PFSK-1 (cell line): Measurements from ENCODE around the gene ACOX1.

Source experiments
- POLR2AphosphoS5 ChIP-seq: IDR thresholded peaks from 2 replicates; pipeline ENCODE4 v1.6.1; 2012; ENCODE audit warnings: low read depth, mild to moderate bottlenecking, control low read depth, low read length, moderate library complexity
- REST ChIP-seq, 2 experiments: IDR thresholded peaks; 2 replicates each; pipeline versions ENCODE4 v1.6.1 to v1.8.0; 2011 to 2012; ENCODE audit warnings: low read depth in 2 of 2, low read length in 2 of 2, control low read depth in 1 of 2, inconsistent platforms in 1 of 2, mild to moderate bottlenecking in 1 of 2, moderate library complexity in 1 of 2; ENCODE audit not compliant: insufficient read depth in 1 of 2
- SIN3A ChIP-seq: IDR thresholded peaks from 2 replicates; pipeline ENCODE4 v1.6.1; 2012; ENCODE audit warnings: mild to moderate bottlenecking, low read length, moderate library complexity, borderline replicate concordance; ENCODE audit not compliant: insufficient read depth
- TAF1 ChIP-seq: IDR thresholded peaks from 2 replicates; pipeline ENCODE4 v1.6.1; 2012; ENCODE audit warnings: low read length, control low read depth, borderline replicate concordance; ENCODE audit not compliant: insufficient read depth

DNA sequence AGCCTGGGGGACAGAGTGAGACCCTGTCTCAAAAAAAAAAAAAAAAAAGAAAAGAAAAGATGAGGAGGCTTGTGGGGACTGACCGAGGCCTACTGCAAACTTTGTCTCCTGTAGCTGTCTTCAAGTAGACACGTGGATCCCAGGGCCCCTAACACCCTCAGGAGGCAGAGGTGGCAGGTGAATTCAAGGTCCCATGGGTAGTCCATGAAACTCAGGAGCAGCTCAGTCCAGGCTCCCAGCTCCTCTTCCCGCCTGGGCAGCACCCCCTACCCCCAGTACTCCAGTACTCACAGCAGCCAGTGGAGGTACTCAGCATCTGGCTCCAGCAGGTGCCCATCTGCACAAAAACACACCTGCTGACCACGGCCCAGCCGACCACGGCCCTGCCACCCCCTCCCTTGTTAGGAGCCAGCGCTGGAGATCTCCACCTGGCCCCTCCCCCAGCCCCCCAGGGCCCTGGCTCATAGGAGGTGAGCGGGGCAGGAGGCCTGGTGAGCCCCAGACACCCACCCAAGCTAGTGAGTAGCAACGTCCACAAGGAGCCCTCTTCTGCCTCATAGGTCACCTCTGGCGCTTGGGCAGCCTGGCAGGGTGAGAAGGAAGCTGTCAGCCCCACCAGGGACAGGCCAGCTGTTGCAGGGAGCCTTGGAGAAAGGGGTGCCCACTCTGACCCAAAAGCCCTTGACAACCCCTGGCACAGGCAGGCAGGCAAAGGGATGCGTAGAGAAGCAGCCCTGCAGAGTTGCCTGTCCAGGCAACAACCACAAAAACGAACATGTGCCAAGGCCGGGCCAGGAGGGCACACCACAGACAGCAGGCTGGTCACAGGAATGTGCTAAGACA lies 78.1 kb downstream of the ACOX1 start:
- TF ChIP-seq TAF1 (no peak), POLR2AphosphoS5 (no peak), REST (IDR thresholded peaks at IDR 0.05; ENCODE audit: insufficient read depth in 1 of 2, low read depth in 2 of 2, low read length in 2 of 2) (no peak), SIN3A (no peak)
